Neural progenitor cell (in vitro differentiated cells): ENCODE results near the gene FAT4. TPM values are rescaled to one million over a fixed set of nuclear protein-coding genes. Genes with fewer than 3 reads are reported as not detected.

Experiments used
- DNase-seq: peaks from one replicate; pipeline ENCODE4 v3.0.0-alpha.2; 2016; ENCODE audit warnings: low spot score
- H2AFZ ChIP-seq: fragments of 200-600 bp; sonication (generic); replicated peaks from 2 replicates; pipeline ENCODE4 v1.6.1; 2016; ENCODE audit warnings: antibody characterized with exemption
- H3F3A ChIP-seq: fragments of 200-600 bp; sonication (generic); 2 replicates; pipeline ENCODE4 v1.6.1; 2016; ENCODE audit warnings: antibody characterized with exemption, low read depth
- H3K27ac ChIP-seq: fragments of 200-600 bp; sonication (generic); 2 replicates; pipeline ENCODE4 v1.5.1; 2016; ENCODE audit warnings: mild to moderate bottlenecking
- H3K27me3 ChIP-seq: fragments of 200-600 bp; sonication (generic); 2 replicates; pipeline ENCODE4 v1.6.1; 2016; ENCODE audit warnings: mild to moderate bottlenecking, moderate library complexity
- H3K36me3 ChIP-seq: fragments of 200-600 bp; sonication (generic); 2 replicates; pipeline ENCODE4 v1.5.1; 2016
- H3K4me1 ChIP-seq: fragments of 200-600 bp; sonication (generic); 2 replicates; pipeline ENCODE4 v1.6.1; 2016; ENCODE audit warnings: mixed run types
- H3K4me2 ChIP-seq: fragments of 200-600 bp; sonication (generic); 2 replicates; pipeline ENCODE4 v1.6.1; 2016
- H3K4me3 ChIP-seq: fragments of 200-600 bp; sonication (generic); 2 replicates; pipeline ENCODE4 v1.5.1; 2016
- H3K79me2 ChIP-seq: fragments of 200-600 bp; sonication (generic); 2 replicates; pipeline ENCODE4 v1.6.1; 2016; ENCODE audit warnings: low read depth
- H3K9ac ChIP-seq: fragments of 200-600 bp; sonication (generic); 2 replicates; pipeline ENCODE4 v1.6.1; 2016
- H3K9me3 ChIP-seq: fragments of 200-600 bp; sonication (generic); 2 replicates; pipeline ENCODE4 v1.5.1; 2016; ENCODE audit warnings: low read depth
- H4K20me1 ChIP-seq: fragments of 200-600 bp; sonication (generic); 2 replicates; pipeline ENCODE4 v1.6.1; 2016; ENCODE audit warnings: low read depth
- H3K27ac Mint-ChIP-seq: 3 replicates; pipeline ENCODE4 v1.8.0; 2021; ENCODE audit warnings: mixed read lengths
- H3K27me3 Mint-ChIP-seq: 2 replicates; pipeline ENCODE4 v1.8.0; 2022; ENCODE audit warnings: low read depth, mild to moderate bottlenecking, inconsistent platforms, moderate library complexity, mixed read lengths; ENCODE audit not compliant: insufficient read depth
- H3K36me3 Mint-ChIP-seq: 3 replicates; pipeline ENCODE4 v1.8.0; 2021; ENCODE audit warnings: mixed read lengths
- H3K4me1 Mint-ChIP-seq: 3 replicates; pipeline ENCODE4 v1.8.0; 2021; ENCODE audit warnings: mixed read lengths
- H3K4me3 Mint-ChIP-seq: 3 replicates; pipeline ENCODE4 v1.8.0; 2021; ENCODE audit warnings: mild to moderate bottlenecking, moderate library complexity, mixed read lengths
- H3K9me3 Mint-ChIP-seq: 3 replicates; pipeline ENCODE4 v1.8.0; 2020; ENCODE audit warnings: mixed read lengths
- EZH2 ChIP-seq: fragments of 200-600 bp; sonication (generic); IDR thresholded peaks from 2 replicates; pipeline ENCODE4 v1.6.1; 2017; ENCODE audit warnings: antibody characterized with exemption, mild to moderate bottlenecking, moderate library complexity
- EZH2phosphoT487 ChIP-seq: fragments of 200-600 bp; sonication (generic); IDR thresholded peaks from 2 replicates; pipeline ENCODE4 v1.6.1; 2017; ENCODE audit warnings: antibody characterized with exemption
- total RNA-seq: library from RNA; depleted of rRNA; stranded (reverse); fragments of >200 nt; gene quantifications from 2 replicates; pipeline ENCODE4 v1.2.3, GENCODE V29; 2015; ENCODE audit warnings: low replicate concordance
- TF ChIP-seq, protein P1 (sequence below): fragments of 200-600 bp; sonication (generic); IDR thresholded peaks from 2 replicates; pipeline ENCODE4 v1.5.1; 2017; ENCODE audit warnings: antibody characterized with exemption, mild to moderate bottlenecking

The FAT4 gene
- total RNA-seq, 1 donor from 2014 or later: 8.5 TPM

DNA sequence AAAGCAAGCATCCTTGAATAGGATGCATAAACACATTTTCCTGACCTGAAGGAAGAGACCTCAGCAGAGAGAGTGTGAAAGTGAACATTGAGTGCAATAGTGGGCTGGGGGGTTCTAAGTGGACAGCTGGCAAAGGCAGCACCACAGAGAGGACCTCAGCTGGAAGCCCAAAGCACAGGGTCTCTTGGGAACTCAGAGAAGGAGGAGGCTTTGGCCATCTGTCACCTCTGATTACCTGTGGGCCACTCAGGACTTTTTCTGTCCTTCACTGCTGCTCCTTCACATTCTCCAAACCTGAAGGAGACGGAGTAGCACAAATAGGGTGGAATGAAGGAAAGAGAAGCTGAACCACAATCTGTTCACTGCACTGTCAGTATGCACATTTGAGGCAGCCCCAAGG, 37.9 kb upstream of the FAT4 start:
- Histone ChIP-seq H3K4me3 (no peak overlapping the region), H3K4me2 (no peak overlapping the region), H3K27ac (no peak overlapping the region), H3K9me3 (no peaks in the 10 kb centered on the region), H3K79me2 (no peaks in the 10 kb centered on the region), H3K36me3 (no peaks in the 10 kb centered on the region), H3K27me3 (no peaks in the 10 kb centered on the region), H3F3A (no peaks in the 10 kb centered on the region), H3K4me1 (no peaks in the 10 kb centered on the region), H2AFZ (no peak overlapping the region), H4K20me1 (no peaks in the 10 kb centered on the region), H3K9ac (no peak overlapping the region)
- Mint-ChIP-seq H3K4me3 (no peak overlapping the region), H3K27ac (no peak overlapping the region), H3K36me3 (no peaks in the 10 kb centered on the region), H3K4me1 (no peaks in the 10 kb centered on the region), H3K27me3 (no peaks in the 10 kb centered on the region), H3K9me3 (no peaks in the 10 kb centered on the region)
- no peak for TF ChIP-seq EZH2
- TF ChIP-seq EZH2phosphoT487: no peak
- DNase-seq: no peak

DNA sequence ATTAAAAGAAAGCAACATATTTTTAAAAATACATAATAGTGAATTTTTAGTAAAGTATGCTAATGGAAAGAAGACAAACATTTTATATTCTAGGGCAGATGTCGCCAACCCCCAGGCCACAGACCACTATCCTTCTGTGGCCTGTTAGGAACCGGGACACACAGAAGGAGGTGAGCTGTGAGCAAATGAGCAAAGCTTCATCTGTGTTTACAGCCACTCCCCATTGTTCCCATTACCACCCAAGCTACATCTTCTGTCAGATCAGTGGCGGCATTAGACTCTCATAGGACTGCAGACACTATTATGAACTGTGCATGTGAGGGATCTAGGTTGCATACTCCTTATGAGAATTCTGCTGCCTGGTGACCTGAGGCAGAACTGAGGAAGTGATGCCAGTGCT, 37.0 kb upstream of the FAT4 start:
- no peaks in the 10 kb centered on the region for H3K4me1 ChIP-seq
- Mint-ChIP-seq H3K4me3 (no peak overlapping the region), H3K27ac (no peak overlapping the region), H3K27me3 (no peaks in the 10 kb centered on the region), H3K36me3 (no peaks in the 10 kb centered on the region), H3K4me1 (no peaks in the 10 kb centered on the region), H3K9me3 (no peaks in the 10 kb centered on the region)
- H3K9me3 ChIP-seq: no peaks in the 10 kb centered on the region
- TF ChIP-seq, protein P1, sequence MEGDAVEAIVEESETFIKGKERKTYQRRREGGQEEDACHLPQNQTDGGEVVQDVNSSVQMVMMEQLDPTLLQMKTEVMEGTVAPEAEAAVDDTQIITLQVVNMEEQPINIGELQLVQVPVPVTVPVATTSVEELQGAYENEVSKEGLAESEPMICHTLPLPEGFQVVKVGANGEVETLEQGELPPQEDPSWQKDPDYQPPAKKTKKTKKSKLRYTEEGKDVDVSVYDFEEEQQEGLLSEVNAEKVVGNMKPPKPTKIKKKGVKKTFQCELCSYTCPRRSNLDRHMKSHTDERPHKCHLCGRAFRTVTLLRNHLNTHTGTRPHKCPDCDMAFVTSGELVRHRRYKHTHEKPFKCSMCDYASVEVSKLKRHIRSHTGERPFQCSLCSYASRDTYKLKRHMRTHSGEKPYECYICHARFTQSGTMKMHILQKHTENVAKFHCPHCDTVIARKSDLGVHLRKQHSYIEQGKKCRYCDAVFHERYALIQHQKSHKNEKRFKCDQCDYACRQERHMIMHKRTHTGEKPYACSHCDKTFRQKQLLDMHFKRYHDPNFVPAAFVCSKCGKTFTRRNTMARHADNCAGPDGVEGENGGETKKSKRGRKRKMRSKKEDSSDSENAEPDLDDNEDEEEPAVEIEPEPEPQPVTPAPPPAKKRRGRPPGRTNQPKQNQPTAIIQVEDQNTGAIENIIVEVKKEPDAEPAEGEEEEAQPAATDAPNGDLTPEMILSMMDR: no peak
- TF ChIP-seq EZH2 (no peak), EZH2phosphoT487 (no peak)
- H2AFZ ChIP-seq: no peak overlapping the region
- no peaks in the 10 kb centered on the region for H3K36me3 ChIP-seq
- no peaks in the 10 kb centered on the region for H4K20me1 ChIP-seq
- no peak overlapping the region for H3K4me2 ChIP-seq
- no peak overlapping the region for H3K4me3 ChIP-seq
- H3K9ac ChIP-seq: no peak overlapping the region
- DNase-seq: no peak
- no peaks in the 10 kb centered on the region for H3K79me2 ChIP-seq
- no peaks in the 10 kb centered on the region for H3F3A ChIP-seq
- H3K27me3 ChIP-seq: no peaks in the 10 kb centered on the region
- no peak overlapping the region for H3K27ac ChIP-seq

DNA sequence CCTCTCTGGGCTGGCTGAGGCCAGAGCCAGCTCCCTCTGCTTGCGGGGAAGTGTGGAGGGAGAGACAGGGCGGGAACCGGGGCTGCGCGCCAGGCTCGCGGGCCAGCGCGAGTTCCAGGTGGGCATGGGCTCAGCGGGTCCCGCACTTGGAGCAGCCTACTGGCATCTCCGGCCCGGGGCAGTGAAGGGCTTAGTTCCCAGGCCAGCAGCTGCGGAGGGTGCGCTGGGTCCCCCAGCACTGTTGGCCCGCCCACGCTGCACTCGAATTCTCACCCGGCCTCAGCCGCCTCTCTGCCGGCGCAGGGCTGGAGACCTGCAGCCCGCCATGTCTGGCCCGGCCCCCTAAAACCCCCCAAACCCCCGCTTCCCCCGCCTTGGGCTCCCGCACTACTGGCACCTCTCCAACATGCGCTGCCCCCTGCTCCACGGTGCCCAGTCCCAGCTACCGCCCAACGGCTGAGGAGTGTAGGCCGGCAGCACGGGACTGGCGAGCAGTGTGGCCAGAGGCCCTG, 33.8 kb upstream of the FAT4 start:
- no peak for TF ChIP-seq EZH2
- no peak for TF ChIP-seq EZH2phosphoT487
- TF ChIP-seq, protein P1: no peak
- no peak overlapping the region for H3K27ac ChIP-seq
- no peak overlapping the region for H3K4me3 ChIP-seq
- Mint-ChIP-seq H3K27ac (no peak overlapping the region), H3K9me3 (no peaks in the 10 kb centered on the region), H3K4me1 (no peaks in the 10 kb centered on the region), H3K4me3 (no peak overlapping the region), H3K27me3 (no peaks in the 10 kb centered on the region), H3K36me3 (no peaks in the 10 kb centered on the region)
- DNase-seq: no peak
- H2AFZ ChIP-seq: no peak overlapping the region
- no peaks in the 10 kb centered on the region for H4K20me1 ChIP-seq
- peaks cover 7% of the 10 kb centered on the region for H3F3A ChIP-seq
- H3K4me2 ChIP-seq: no peak overlapping the region
- no peaks in the 10 kb centered on the region for H3K79me2 ChIP-seq
- H3K9me3 ChIP-seq: no peaks in the 10 kb centered on the region
- H3K27me3 ChIP-seq: no peaks in the 10 kb centered on the region
- H3K9ac ChIP-seq: no peak overlapping the region
- no peaks in the 10 kb centered on the region for H3K36me3 ChIP-seq
- peaks cover 4% of the 10 kb centered on the region for H3K4me1 ChIP-seq

DNA sequence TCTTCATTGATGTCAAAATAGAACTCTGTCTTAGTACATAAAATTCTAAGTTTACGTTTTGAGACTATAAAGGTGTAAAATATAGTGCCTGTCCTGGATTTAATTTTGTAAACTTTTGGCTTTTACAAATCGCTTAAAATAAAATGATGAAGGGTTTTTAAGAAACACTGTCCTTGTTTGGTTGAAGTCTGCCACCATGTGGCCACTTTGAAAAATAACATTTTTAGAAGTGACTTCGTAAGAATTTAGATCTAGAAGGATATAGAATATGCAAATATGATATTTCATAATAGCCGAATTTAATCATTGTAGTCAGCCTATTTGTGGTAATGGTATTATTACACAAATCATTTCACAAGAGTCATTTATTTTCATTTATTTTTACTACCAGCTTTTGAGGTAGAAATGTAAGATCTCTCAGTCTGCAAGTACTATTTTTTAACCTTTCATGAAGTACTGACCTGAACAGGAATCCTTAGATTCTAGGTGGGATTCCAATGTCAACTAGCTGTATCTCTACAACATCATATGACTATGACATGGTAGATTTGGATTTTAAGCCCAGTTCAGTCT, 31.0 kb upstream of the FAT4 start:
- Histone ChIP-seq H4K20me1 (no peaks in the 10 kb centered on the region), H2AFZ (peak overlapping the region; percentile 59), H3K4me3 (no peak overlapping the region), H3K36me3 (no peaks in the 10 kb centered on the region), H3K27me3 (no peaks in the 10 kb centered on the region), H3K9me3 (no peaks in the 10 kb centered on the region), H3K4me1 (peaks cover 4% of the 10 kb centered on the region), H3K79me2 (no peaks in the 10 kb centered on the region), H3F3A (peaks cover 7% of the 10 kb centered on the region), H3K27ac (no peak overlapping the region), H3K4me2 (peak overlapping the region; percentile 26), H3K9ac (no peak overlapping the region)
- no peaks in the 10 kb centered on the region for H3K9me3 Mint-ChIP-seq
- TF ChIP-seq EZH2: no peak
- TF ChIP-seq, protein P1: peak; percentile 87
- H3K4me1 Mint-ChIP-seq: no peaks in the 10 kb centered on the region
- no peak overlapping the region for H3K4me3 Mint-ChIP-seq
- no peaks in the 10 kb centered on the region for H3K27me3 Mint-ChIP-seq
- H3K27ac Mint-ChIP-seq: no peak overlapping the region
- peak; percentile 18 for DNase-seq
- no peaks in the 10 kb centered on the region for H3K36me3 Mint-ChIP-seq
